IMR-90 (cell line): ENCODE measurements around the gene ILF2.

Source experiments
- BHLHE40 ChIP-seq: fragments of 150-350 bp; IDR thresholded peaks from 2 replicates; pipeline ENCODE4 v1.6.1; 2016; ENCODE audit warnings: mild to moderate bottlenecking, low read depth, low read length
- CHD1 ChIP-seq: IDR thresholded peaks from 2 replicates; pipeline ENCODE4 v1.6.1; 2012; ENCODE audit warnings: low read depth, low read length, improper control_type of control experiment
- FOS ChIP-seq: fragments of 150-350 bp; IDR thresholded peaks from 2 replicates; pipeline ENCODE4 v1.6.1; 2016; ENCODE audit warnings: low read depth, low read length
- MAFK ChIP-seq: IDR thresholded peaks from 2 replicates; pipeline ENCODE4 v1.6.1; 2012; ENCODE audit warnings: low read depth, low read length, improper control_type of control experiment
- MXI1 ChIP-seq: IDR thresholded peaks from 2 replicates; pipeline ENCODE4 v1.6.1; 2012; ENCODE audit warnings: low read depth, mild to moderate bottlenecking, low read length, moderate library complexity, borderline replicate concordance
- NFE2L2 ChIP-seq: fragments of 150-350 bp; IDR thresholded peaks from 2 replicates; pipeline ENCODE4 v1.6.1; 2016; ENCODE audit warnings: low read depth, mild to moderate bottlenecking, low read length
- POLR2A ChIP-seq: IDR thresholded peaks from 2 replicates; pipeline ENCODE4 v1.6.1; 2012; ENCODE audit warnings: mild to moderate bottlenecking, low read depth, low read length
- RAD21 ChIP-seq: IDR thresholded peaks from 2 replicates; pipeline ENCODE4 v1.6.1; 2012; ENCODE audit warnings: low read length, improper control_type of control experiment
- RCOR1 ChIP-seq: IDR thresholded peaks from 2 replicates; pipeline ENCODE4 v1.6.1; 2012; ENCODE audit warnings: mild to moderate bottlenecking, low read length, improper control_type of control experiment; ENCODE audit not compliant: insufficient replicate concordance
- RFX5 ChIP-seq: IDR thresholded peaks from 2 replicates; pipeline ENCODE4 v1.8.0; 2012; ENCODE audit warnings: low read depth, mild to moderate bottlenecking, low read length, moderate library complexity
- SMC3 ChIP-seq: fragments of 150-350 bp; IDR thresholded peaks from 2 replicates; pipeline ENCODE4 v1.6.1; 2016; ENCODE audit warnings: low read depth, mild to moderate bottlenecking, antibody characterized with exemption, low read length, moderate library complexity
- TF ChIP-seq, protein P1 (sequence below): conservative IDR thresholded peaks from 2 replicates; pipeline ENCODE4 v1.5.1; 2012; ENCODE audit warnings: mild to moderate bottlenecking, low read depth, low read length, improper control_type of control experiment
- TF ChIP-seq, protein P2 (sequence below): fragments of 150-350 bp; IDR thresholded peaks from 2 replicates; pipeline ENCODE4 v1.6.1; 2017; ENCODE audit warnings: mild to moderate bottlenecking, antibody characterized with exemption, low read length, low read depth

DNA sequence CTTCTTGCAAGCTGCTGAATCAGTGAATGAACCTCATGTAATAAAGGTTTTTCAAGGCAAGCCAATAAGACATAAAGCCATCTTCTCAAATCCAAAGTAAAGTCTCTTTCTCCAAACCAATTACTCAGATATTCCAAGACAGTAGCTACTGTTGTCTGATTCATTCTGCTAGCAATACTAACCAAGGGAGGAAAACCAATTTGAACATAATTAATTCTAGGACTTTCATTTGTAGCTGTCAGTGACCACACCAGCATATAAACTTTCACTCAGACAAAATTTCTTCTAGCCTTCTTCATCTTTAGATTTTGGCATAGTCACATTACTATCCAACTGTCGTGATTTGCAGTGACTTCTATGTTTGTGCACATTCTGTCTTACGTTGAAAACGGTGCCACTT is 46.5 kb upstream of the ILF2 start:
- TF ChIP-seq, protein P1, sequence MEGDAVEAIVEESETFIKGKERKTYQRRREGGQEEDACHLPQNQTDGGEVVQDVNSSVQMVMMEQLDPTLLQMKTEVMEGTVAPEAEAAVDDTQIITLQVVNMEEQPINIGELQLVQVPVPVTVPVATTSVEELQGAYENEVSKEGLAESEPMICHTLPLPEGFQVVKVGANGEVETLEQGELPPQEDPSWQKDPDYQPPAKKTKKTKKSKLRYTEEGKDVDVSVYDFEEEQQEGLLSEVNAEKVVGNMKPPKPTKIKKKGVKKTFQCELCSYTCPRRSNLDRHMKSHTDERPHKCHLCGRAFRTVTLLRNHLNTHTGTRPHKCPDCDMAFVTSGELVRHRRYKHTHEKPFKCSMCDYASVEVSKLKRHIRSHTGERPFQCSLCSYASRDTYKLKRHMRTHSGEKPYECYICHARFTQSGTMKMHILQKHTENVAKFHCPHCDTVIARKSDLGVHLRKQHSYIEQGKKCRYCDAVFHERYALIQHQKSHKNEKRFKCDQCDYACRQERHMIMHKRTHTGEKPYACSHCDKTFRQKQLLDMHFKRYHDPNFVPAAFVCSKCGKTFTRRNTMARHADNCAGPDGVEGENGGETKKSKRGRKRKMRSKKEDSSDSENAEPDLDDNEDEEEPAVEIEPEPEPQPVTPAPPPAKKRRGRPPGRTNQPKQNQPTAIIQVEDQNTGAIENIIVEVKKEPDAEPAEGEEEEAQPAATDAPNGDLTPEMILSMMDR, result no peak
- no peak for TF ChIP-seq POLR2A
- TF ChIP-seq, protein P2, sequence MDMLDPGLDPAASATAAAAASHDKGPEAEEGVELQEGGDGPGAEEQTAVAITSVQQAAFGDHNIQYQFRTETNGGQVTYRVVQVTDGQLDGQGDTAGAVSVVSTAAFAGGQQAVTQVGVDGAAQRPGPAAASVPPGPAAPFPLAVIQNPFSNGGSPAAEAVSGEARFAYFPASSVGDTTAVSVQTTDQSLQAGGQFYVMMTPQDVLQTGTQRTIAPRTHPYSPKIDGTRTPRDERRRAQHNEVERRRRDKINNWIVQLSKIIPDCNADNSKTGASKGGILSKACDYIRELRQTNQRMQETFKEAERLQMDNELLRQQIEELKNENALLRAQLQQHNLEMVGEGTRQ, result no peak
- no peak for TF ChIP-seq RAD21
- TF ChIP-seq MXI1, result no peak
- TF ChIP-seq RCOR1, result no peak
- TF ChIP-seq MAFK, result no peak
- no peak for TF ChIP-seq RFX5
- no peak for TF ChIP-seq BHLHE40
- TF ChIP-seq FOS, result no peak
- no peak for TF ChIP-seq NFE2L2
- TF ChIP-seq CHD1, result no peak
- no peak for TF ChIP-seq SMC3
